ENCODE results near the gene VAPB.

The VAPB gene

GRCh38 chr20:58438970-58439808, 50.2 kb downstream of the VAPB start:
- no peak for DNase-seq

- DNase-seq: no peak
These were observed 51.2 kb downstream of the VAPB start for GRCh38 chr20:58440021-58440767.

DNA sequence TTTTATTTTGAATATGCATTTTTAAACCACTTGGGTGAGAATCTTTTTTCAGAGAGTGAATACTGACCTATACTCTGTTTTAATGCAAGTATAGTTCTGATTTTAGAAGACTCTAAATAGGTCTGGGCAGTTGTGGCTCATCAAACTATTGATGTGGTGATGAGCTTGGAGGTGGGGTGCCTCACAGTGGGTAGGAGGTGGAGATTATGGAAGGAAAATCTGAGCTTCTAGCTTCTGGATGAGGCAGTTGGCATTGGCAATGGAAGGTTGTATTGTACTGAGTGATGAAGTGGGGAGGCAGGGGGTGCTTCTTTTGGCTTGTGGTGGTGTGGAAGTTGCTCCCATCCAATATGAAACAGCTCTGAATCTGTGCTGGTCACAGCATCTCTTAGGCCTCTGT, 52.7 kb downstream of the VAPB start:
- DNase-seq: no peak

GRCh38 chr20:58444746-58445255, 55.8 kb downstream of the VAPB start:
- no peak for DNase-seq

DNA sequence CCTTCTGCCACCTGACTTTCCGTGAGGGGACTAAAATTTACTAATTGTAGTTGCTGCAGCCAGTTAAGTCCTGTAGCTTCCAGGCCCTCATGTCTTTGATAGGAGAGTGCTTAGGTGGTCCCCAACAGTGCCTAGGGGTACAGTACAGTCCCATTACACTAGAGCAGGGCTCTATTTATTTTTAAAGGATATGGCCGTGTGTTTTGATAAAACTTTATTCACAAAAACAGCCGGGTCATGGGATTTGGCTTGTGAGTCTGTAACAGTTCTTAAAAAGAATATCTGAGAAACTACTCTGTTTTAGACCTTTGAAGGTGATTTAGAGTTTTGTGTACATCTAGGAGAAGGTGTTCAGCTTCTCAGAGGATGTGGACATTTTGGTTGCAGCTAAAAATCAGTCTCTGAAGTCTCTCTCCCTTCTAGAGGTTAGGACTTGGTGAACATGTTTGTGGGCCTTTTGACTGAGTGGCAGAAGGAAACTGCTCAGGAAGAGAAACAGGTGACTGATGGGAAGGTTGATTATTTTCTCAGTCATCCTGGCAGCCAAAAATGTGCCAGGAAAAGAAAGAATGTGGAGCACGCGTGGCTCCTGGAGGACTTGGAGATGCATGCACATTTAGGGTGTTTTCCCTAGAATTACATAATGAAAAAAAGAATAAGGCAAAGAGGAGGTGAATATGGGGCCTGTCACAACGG, 57.4 kb downstream of the VAPB start:
- DNase-seq: no peak

DNA sequence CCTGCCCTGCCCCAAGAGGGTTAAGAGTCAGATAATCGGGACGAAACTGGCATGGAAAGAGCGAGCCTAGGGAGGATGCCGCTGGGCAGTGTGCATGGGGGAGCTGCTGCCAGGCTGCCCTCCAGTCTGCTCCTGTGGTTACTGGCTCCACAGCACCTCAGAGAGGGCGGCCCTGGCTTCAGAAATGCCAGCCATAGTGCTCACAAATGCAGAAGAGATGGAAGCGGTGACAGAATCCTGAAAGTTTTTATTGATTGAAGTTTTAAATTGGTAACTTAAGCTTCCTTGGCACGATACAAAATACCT, 57.9 kb downstream of the VAPB start:
- no peak for DNase-seq

GRCh38 chr20:58447511-58448391, 58.7 kb downstream of the VAPB start:
- peak; percentile 15 for DNase-seq

DNA sequence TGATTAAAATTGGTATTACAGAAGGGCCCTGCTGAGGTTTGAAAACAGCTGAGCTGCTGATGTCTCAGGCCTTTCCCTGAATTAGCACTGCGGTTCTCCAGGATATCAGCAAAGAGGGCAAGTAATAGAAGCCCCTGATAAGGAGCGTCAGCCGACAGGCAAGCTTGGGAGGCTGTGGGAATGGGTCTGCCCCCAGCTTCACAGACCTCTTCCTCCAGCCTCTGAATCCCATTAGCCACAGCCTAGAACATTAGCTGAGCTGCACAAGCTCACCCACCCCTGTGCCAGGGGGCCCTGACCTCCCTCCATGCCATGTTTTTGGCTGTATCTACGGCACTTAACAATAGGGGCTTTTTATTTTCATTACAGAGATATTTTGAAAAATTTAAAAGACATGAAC, 59.9 kb downstream of the VAPB start:
- no peak for DNase-seq

DNA sequence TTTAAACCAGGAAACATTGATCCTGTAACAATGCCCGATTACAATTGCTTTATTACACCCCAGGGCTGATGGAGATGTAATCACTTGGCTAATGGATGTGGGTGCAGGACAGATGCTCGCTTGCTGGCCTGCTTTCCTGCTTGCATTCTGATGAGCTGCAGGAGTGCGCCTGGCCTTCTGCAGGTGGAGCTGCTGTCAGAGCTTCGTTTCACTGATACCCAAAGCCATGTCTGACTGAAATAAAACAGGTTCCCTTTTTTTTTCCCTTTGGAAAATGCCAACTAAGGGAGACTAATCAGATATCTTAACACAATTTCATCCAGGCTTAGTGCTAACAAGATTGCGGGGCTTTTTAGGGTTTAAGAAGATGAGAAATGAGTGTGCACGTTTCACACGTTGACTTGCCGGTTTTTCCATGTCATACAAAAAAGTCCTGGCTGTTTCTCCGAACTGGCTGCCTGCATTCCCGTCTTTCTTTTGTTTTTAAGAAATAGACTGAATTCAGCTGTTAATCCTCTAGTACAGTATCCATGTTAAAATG, 60.7 kb downstream of the VAPB start:
- DNase-seq: peak; percentile 35

GRCh38 chr20:58450254-58450653, 61.2 kb downstream of the VAPB start:
- no peak for DNase-seq

- peak; percentile 77 for DNase-seq
These were observed 63.7 kb downstream of the VAPB start for GRCh38 chr20:58452667-58453255.

- no peak for DNase-seq
These were observed 64.4 kb downstream of the VAPB start for GRCh38 chr20:58453391-58453790.

GRCh38 chr20:58454460-58454859, 65.4 kb downstream of the VAPB start:
- no peak for DNase-seq

- DNase-seq: no peak
These were observed 68.2 kb downstream of the VAPB start for GRCh38 chr20:58457083-58457695.

DNA sequence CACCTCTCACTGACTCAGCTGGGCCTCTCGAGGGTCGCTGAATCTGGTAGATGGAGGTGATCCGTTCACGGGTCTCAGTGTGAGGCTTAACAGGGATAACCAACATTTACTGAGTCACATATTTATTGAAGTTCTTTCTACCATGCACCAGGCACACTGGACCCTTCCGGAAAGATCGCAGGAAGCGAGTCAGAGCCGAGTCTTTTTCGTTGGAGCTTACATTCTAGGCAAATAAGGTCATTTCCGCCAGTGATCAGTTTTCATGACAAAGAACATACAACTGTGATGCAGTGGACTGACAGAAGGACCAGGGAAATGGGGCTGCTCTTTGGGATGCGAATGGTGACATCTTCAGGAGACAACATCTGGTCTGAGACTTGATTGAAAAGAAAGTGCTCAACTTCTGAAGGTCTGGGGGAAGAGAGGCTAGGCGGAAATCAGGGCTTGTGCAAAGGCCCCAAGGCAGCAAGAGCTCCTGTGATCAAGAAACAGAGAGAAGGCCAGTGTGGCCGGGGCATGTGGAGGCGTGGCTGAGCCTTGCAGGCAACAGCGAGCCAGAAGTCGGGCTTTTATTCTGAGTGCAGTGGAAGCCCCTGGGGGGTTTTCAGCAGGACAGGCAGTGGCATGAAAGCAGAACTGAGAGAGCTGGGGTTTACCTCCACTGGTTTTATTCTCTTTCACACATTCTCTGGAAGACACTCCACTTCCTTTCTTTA, 69.5 kb downstream of the VAPB start:
- DNase-seq: no peak

GRCh38 chr20:58459058-58459750, 70.2 kb downstream of the VAPB start:
- no peak for DNase-seq

GRCh38 chr20:58461104-58461503, 72.1 kb downstream of the VAPB start:
- DNase-seq: no peak

DNA sequence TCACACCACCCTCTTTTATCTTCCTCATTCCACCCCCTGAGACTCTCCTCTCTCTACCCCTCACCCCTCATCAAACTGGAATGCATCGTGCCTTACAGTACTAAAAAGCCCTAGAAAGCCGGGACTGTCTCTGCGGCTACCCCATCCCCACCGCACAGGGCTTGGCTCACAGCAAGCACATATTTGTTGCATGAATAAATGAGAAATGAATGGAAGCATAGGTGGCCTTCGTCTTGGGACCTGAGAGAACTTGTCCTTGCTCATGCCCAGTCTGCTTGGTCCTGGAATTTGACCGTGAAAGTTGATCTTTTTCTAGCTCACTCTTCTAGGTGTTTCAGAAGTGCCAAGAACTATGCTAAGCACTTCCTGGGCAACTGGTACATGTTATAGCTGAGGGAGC, 72.9 kb downstream of the VAPB start:
- no peak for DNase-seq

GRCh38 chr20:58463256-58463655, 74.2 kb downstream of the VAPB start:
- DNase-seq: no peak

- no peak for DNase-seq
These were observed 75.8 kb downstream of the VAPB start for GRCh38 chr20:58464838-58465237.
